Epithelial cell of proximal tubule (primary cell): ENCODE measurements around the gene FARP1. TPM values are rescaled to one million over a fixed set of nuclear protein-coding genes. Genes with fewer than 3 reads are reported as not detected.

Source experiments
- DNase-seq: peaks from one replicate; pipeline ENCODE4 v3.0.0-alpha.2; 2011; ENCODE audit warnings: low read depth
- H3K4me3 ChIP-seq: 2 replicates; pipeline ENCODE4 v1.5.1; 2011; ENCODE audit warnings: low read depth, mild to moderate bottlenecking, low read length
- total RNA-seq: library from RNA; depleted of rRNA; stranded (reverse); fragments of >200 nt; gene quantifications from 2 replicates; pipeline ENCODE4 v1.2.3, GENCODE V29; 2015
- TF ChIP-seq, protein P1 (sequence below): conservative IDR thresholded peaks from 2 replicates; pipeline ENCODE4 v1.5.1; 2012; ENCODE audit warnings: low read depth, mild to moderate bottlenecking, low read length

The FARP1 gene
- total RNA-seq, 1 donor from 2014 or later = 97.0 TPM

DNA sequence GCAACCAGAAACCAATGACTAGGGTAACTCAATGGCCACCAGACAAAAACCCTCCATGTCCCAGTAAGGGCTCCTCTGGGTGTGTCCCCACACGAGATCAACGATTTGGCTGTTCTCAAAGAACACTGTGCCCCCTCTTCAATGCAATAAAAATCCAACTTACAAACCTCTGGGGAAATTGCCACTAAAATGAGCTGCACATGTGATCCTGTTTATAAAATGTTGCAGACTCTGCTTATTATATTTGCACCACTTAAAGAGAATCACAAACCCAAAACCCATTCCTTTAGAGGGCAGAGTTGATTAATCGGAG, 353.5 kb downstream of the FARP1 start:
- TF ChIP-seq, protein P1, sequence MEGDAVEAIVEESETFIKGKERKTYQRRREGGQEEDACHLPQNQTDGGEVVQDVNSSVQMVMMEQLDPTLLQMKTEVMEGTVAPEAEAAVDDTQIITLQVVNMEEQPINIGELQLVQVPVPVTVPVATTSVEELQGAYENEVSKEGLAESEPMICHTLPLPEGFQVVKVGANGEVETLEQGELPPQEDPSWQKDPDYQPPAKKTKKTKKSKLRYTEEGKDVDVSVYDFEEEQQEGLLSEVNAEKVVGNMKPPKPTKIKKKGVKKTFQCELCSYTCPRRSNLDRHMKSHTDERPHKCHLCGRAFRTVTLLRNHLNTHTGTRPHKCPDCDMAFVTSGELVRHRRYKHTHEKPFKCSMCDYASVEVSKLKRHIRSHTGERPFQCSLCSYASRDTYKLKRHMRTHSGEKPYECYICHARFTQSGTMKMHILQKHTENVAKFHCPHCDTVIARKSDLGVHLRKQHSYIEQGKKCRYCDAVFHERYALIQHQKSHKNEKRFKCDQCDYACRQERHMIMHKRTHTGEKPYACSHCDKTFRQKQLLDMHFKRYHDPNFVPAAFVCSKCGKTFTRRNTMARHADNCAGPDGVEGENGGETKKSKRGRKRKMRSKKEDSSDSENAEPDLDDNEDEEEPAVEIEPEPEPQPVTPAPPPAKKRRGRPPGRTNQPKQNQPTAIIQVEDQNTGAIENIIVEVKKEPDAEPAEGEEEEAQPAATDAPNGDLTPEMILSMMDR = no peak
- H3K4me3 ChIP-seq = no peak overlapping the region
- DNase-seq = no peak

DNA sequence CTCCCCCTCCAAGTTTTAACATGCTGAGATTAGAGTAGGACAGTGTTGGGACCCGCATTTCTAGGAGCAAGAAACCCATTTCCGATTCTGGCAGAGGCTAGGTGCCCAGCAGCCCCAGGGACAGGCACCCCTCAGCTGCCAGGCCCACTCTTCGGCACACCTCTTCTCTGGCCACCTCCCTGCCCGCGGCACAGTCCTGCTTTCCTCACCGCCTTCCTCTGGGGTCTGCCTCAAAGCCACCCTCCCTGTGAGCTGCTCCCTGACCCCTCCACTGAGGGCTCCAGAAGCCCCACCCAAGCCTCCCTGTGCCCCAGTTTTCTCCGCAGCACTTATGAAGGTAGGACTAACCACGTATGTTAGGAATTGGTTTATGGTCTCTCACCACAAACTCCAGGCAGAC, 354.1 kb downstream of the FARP1 start:
- TF ChIP-seq, protein P1 = no peak
- DNase-seq = no peak
- no peak overlapping the region for H3K4me3 ChIP-seq

DNA sequence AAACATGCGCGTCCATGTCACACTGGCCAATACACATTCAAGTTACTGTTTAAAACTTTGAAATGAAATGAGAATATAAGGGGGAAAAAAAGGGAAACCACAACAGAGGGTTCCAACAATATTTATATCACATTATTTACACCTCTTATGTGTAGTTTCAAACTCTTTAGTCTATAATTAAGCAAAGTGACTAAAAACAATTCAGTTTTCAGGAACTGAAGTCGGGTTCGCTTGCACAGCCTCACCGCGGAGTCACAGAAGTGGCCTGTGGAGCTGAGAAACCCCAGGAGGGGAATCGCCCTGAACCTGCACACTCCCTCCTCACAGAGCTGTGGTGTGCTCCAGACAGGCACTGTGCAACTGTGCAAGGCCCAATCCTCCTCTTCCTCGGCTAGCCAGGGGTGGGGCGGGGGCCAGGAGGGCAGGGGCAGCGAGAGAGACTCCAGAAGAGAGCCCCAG, 358.1 kb downstream of the FARP1 start:
- no peak for DNase-seq
- H3K4me3 ChIP-seq = no peak overlapping the region
- TF ChIP-seq, protein P1 = no peak

DNA sequence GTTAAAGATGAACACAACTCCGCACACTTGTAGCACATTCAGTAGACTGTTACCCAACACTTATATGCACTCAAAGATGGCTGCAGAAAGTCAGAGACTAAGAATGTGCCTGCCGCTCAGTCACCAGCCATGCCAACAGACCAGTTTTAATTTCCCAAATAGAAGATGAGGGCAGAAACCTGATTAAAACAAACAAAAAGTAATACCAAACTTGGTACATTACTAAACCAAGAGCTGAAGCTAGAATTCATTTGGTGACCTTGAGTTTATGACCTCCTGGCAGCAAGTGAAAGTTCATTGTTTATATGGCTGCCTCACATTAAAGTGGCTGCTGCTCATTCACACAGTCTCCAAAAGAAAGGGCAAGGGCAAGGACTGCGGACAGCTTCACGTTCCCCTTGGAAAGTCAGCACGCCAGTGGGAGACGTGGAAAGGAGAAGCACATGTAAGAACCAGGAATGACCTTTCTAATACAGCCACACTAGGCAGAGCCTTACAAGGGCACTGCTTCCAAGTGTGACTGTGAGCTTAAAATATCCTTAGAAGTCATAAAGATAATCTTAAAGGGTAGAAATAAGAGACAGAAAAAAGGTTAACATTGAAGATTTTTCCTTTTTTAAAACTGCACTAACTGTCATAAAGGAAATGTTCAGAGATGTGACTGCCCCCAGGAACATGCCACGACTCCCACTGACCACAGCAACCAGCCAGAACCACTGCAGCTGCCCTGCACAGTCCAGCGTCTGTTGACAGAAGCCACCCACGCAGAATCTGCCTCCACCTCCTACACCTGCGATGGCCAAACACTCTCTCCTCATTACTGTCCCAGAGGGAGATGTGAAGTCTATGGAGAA, 360.5 kb downstream of the FARP1 start:
- TF ChIP-seq, protein P1 = no peak
- H3K4me3 ChIP-seq = no peak overlapping the region
- no peak for DNase-seq

DNA sequence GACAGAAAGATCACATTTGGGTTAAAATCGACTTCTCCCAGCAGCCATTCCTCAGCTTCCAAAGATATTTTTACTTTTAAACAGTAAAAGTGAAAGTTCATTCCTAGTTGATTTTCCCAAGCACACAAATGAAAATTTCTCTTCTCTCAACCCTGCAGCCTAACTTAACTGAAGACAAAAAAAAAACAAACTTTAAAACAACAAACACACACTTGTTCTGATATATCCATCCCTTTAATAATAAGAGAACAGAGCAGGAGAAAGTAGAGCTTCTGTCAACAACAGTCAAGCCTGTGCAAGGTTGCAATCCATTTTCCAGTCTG, 361.1 kb downstream of the FARP1 start:
- H3K4me3 ChIP-seq = no peak overlapping the region
- no peak for DNase-seq
- TF ChIP-seq, protein P1 = no peak

DNA sequence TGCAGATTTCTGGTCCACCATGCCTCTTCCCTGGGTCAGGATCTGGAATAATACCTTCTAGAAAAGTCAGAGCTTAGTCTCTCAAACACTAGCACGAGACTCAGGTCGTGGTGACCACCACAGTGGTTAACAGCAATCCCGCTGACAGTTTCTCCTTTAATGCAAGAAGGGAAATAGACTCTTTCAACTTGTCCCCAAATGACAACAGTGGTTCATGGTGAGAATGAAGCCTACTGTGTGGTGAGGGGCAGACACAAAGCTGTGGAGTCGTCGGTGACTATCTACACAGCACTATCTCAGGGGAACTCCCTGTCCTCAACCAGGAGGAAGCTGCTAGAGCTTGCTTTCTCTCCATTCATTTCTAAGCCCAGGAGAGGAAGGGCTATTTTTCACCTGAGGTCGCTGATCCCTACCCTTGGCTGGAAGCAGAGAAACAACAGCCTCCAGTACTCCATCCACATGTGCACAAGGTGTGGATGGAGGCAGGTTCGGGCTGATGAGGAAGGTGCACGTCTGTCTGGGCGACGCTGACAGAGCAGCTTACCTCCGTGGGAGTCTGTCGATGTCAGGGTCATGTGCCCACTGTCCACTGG, 361.6 kb downstream of the FARP1 start:
- no peak overlapping the region for H3K4me3 ChIP-seq
- no peak for DNase-seq
- TF ChIP-seq, protein P1 = no peak

Other genes with a start within 250 kb of the FARP1 start
- gene IPO5, start 189.4 kb upstream of the FARP1 start, total RNA-seq = 105 and 188 TPM in 2 replicates
- gene RNF113B, start 34.2 kb downstream of the FARP1 start, total RNA-seq = not detected in 2 replicates